ENCODE measurements around the gene BTBD9.

BTBD9 gene

GRCh38 chr6:38179794-38180430 is 459.8 kb downstream of the BTBD9 start:
- no peaks in the 10 kb centered on the region for H3K9me3 ChIP-seq (ENCODE audit: severe bottlenecking)
- H3K27me3 ChIP-seq (ENCODE audit: insufficient read depth, low read depth, severe bottlenecking) = no peaks in the 10 kb centered on the region
- no peak overlapping the region for H3K4me3 ChIP-seq (ENCODE audit: low read depth, low read length)
- peak; percentile 6 for DNase-seq
- no peaks in the 10 kb centered on the region for H3K36me3 ChIP-seq
- H3K27ac ChIP-seq = no peak overlapping the region
- TF ChIP-seq CTCF (IDR thresholded peaks at IDR 0.05; ENCODE audit: low read depth, low read length) = no peak

- H3K27me3 ChIP-seq (ENCODE audit: insufficient read depth, low read depth, severe bottlenecking) = no peaks in the 10 kb centered on the region
- peaks cover 4% of the 10 kb centered on the region; the same call in 1 of the 2 replicates for H3K36me3 ChIP-seq
- H3K4me3 ChIP-seq (ENCODE audit: low read depth, low read length) = no peak overlapping the region
- peak; percentile 63 for TF ChIP-seq CTCF (IDR thresholded peaks at IDR 0.05; ENCODE audit: low read depth, low read length)
- peak; percentile 37 for DNase-seq
- no peaks in the 10 kb centered on the region for H3K9me3 ChIP-seq (ENCODE audit: severe bottlenecking)
- no peak overlapping the region for H3K27ac ChIP-seq
These were observed 460.4 kb downstream of the BTBD9 start for GRCh38 chr6:38179300-38179699.

GRCh38 chr6:38178584-38178886 is 461.2 kb downstream of the BTBD9 start:
- no peak for DNase-seq
- no peaks in the 10 kb centered on the region for H3K9me3 ChIP-seq (ENCODE audit: severe bottlenecking)
- H3K36me3 ChIP-seq = peaks cover 8% of the 10 kb centered on the region; the same call in 1 of the 2 replicates
- H3K27me3 ChIP-seq (ENCODE audit: insufficient read depth, low read depth, severe bottlenecking) = no peaks in the 10 kb centered on the region
- no peak overlapping the region for H3K27ac ChIP-seq
- H3K4me3 ChIP-seq (ENCODE audit: low read depth, low read length) = no peak overlapping the region
- TF ChIP-seq CTCF (IDR thresholded peaks at IDR 0.05; ENCODE audit: low read depth, low read length) = no peak

GRCh38 chr6:38177882-38178583 is 461.7 kb downstream of the BTBD9 start:
- Histone ChIP-seq H3K4me3 (ENCODE audit: low read depth, low read length) (peak overlapping the region; percentile 45), H3K27ac (peak overlapping the region; percentile 70), H3K9me3 (ENCODE audit: severe bottlenecking) (no peaks in the 10 kb centered on the region), H3K27me3 (ENCODE audit: insufficient read depth, low read depth, severe bottlenecking) (no peaks in the 10 kb centered on the region), H3K36me3 (peaks cover 8% of the 10 kb centered on the region; the same call in 1 of the 2 replicates)
- TF ChIP-seq CTCF (IDR thresholded peaks at IDR 0.05; ENCODE audit: low read depth, low read length) = no peak
- DNase-seq = peak; percentile 14

- no peaks in the 10 kb centered on the region for H3K9me3 ChIP-seq (ENCODE audit: severe bottlenecking)
- peaks cover 8% of the 10 kb centered on the region; the same call in 1 of the 2 replicates for H3K36me3 ChIP-seq
- DNase-seq = peak; percentile 98
- H3K27ac ChIP-seq = peak overlapping the region; percentile 70
- no peak for TF ChIP-seq CTCF (IDR thresholded peaks at IDR 0.05; ENCODE audit: low read depth, low read length)
- H3K27me3 ChIP-seq (ENCODE audit: insufficient read depth, low read depth, severe bottlenecking) = no peaks in the 10 kb centered on the region
- peak overlapping the region; percentile 45 for H3K4me3 ChIP-seq (ENCODE audit: low read depth, low read length)
These were observed 462.7 kb downstream of the BTBD9 start for GRCh38 chr6:38176797-38177751.

Measured in WERI-Rb-1 (cell line).